GM19099 (cell line): Measurements from ENCODE around the gene GPHA2.

Experiments used
- POLR2A ChIP-seq: IDR thresholded peaks from 3 replicates; pipeline ENCODE4 v1.6.1; 2011; ENCODE audit warnings: low read depth; ENCODE audit not compliant: insufficient read length; ENCODE audit errors: extremely low read depth

Gene GPHA2

DNA sequence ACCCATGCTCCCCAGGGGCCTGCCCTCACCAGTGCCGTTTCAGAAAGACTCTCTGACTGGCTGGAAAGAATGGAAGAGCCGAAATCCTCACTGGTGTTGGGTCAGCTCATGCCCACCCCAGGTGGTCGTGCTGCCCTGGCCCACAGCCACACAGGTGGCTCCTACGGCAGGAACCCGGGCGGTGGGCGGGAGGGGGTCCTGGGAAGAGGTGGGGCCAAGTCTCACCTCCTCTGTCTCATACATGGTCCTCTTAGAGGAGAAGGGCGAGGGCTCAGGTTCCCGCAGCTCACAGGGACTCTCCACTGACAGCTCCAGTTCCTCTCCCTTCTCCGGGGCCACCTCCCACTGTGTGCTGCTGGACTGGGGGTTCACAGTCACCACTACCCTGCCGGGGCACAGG is 26.9 kb downstream of the GPHA2 start:
- no peak for TF ChIP-seq POLR2A

DNA sequence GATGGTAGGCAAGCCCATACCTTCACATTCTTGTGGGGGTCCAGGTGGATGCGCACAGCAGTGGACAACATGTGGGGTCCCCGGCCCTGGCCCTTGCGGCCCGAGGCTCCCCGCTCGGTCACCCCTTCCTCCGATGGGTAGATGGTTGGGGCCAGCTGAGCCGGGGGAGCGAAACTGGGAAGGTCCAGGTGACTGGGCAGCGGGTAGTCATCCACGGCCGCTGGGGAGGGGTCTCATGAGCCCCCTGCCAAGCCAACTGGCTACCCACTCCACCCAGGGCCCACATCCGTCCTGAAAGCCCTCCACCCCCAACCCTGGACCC is 29.4 kb downstream of the GPHA2 start:
- no peak for TF ChIP-seq POLR2A

DNA sequence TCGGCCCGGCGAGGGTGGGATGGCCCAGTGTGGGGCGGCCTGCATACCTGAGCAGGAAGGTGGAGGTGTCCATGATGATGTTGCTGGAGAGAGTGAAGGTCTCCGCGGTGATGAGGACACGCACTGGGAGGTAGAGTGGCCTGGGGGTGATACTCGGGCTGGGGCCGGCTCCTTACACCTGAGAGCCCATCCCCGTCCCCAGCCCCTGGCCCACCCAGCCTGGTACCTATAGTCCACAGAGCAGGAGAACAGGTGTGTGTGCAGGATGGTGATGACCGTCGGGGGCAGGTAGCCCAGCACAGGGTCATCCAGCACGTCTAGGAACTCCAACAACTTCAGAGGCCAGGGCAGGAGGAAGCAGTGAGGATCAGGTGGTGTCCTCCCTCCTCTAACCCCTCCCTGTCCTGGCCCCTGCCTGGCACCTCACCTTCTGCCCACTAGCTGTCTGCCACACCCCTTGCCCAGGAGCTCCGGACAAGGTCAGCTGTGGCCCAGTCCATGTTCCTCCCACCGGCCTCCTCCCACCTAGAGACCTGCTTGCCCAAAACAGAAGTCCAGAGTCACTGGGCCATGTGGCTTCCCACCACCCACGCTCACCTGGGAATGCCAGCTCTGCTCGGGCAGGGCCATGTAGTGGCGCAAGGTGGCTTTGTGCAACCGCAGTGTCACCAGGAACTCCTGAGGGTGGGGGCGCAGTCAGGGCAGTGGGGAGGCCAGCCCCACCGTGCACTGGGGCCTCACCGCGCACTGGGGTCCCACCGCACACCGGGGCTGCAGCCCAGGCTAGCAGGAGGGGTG is 30.0 kb downstream of the GPHA2 start:
- no peak for TF ChIP-seq POLR2A

GRCh38 chr11:64903291-64903833 is 32.3 kb downstream of the GPHA2 start:
- TF ChIP-seq POLR2A = no peak

GRCh38 chr11:64902102-64902900 is 33.4 kb downstream of the GPHA2 start:
- TF ChIP-seq POLR2A = no peak

GRCh38 chr11:64900774-64901173 is 34.9 kb downstream of the GPHA2 start:
- TF ChIP-seq POLR2A = no peak

DNA sequence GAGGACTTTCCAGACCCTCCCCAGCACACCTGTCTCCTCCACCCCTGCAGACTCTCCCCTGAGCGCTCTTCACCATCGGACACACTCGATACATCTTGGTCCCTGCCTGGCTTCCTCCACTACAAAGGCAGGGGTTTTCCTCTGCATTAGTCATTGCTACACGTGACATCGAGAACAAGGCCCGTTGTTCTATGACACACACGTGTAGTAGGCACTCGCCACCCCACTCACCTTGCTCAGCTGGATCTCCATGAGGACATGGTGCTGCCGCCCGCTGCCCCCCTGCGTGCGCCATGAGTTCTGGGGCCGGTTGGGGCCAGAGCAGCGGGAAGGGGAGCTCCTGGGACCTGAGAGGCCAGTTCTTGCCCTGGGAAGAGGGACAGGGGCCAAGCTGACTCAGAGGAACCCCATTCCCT is 35.4 kb downstream of the GPHA2 start:
- TF ChIP-seq POLR2A = no peak

DNA sequence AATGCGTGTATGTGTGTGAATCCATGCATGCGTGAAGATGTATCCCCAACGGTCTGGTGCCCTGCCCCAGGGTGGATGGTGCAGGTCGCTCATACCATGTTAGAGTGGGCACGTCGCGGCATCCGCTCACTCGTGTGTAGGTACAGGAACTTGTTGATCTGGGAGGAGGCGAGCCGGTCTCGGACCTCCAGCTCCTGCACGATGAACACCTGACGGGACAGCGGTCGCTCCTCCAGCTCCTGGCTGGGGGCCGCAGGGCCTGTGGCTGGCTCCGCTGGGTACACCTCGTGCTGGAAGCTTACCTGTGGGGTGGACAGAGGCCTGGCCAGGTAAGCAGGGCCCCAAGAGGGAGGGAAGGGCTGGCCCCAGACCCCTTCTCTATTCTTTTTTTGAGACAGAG is 37.2 kb downstream of the GPHA2 start:
- TF ChIP-seq POLR2A = no peak

DNA sequence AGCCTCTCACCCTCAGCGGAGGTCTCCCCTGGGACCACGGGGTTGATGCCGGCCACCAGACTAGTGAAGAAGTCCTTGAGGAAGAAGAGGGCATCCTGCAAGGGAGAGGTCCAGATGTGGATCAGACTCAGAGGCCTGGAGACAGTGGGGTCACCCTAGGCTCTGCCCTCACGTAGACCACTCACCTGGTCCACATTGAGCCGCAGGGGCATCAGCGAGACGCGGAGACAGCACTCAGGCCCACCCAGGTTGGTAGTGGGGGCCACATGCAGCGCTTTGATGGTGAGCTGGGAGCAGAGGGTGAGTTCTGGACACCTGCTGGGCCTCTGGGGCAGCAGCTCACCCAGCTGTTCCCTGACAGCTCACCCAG is 37.6 kb downstream of the GPHA2 start:
- no peak for TF ChIP-seq POLR2A

DNA sequence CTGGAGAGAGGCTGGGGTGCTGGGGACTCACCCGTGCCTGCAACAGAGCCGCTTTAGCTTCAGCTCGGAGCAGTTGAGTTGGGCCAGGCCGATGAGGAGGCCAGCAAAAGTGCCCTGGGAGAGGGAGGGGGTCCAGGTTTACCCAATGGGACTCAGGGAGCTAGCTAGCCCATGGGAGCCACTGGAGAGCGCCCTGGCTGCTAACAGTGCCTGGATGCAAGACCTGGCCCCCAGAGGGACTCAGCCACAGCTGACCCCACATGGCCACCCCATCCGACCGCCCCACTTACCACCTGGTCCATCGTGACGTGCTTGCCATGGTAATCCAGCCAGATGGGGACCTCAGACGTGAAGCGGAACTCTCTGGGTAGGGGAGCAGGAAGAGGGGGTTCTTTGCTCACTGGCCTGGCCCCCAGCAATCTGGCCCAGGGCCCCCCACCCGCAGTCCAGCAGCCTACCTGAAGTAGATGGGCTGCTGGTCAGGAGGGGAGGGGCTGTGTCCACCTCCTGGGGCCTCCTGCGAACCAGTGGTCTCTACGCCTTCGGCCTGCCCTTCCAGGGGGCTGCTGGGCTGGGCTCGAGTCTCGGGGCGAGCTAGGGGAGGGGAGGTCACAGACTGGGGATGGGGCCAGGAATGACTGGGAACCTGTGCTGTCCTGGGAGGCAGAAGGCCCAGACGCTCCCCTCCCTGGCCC is 38.2 kb downstream of the GPHA2 start:
- TF ChIP-seq POLR2A = no peak

GRCh38 chr11:64896448-64897022 is 39.2 kb downstream of the GPHA2 start:
- TF ChIP-seq POLR2A = no peak

DNA sequence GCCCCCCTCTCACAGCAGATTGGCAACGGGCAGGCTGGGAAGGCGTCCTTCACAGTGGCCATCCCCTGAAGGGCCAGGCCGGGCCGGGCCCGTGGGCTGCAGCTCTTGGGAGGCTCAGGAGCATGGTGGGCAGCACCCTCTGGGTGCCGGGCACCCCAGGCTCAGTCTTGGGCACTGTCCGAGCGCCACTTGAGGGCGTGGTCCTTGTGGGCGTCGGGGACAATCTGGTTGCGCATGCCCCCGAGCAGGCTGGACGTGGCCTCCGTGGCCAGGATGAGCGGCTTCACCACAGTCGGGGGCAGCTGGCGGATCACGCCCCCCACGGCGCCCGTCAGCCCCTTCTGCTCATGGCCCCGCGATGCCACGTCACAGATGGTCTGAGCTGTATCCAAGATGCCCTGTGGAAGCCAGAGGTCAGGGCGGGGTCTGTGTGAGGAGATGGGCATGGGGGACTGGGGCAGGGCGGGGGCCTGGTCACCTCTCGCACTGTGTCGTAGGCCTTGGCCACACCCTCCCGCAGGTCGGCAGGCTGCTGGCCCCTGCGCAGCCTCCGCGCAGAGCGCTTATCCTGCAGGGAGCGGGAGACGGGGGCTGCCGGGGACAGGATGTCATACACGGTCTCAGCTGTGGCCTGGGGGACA is 40.8 kb downstream of the GPHA2 start:
- no peak for TF ChIP-seq POLR2A

GRCh38 chr11:64894070-64894811 is 41.5 kb downstream of the GPHA2 start:
- TF ChIP-seq POLR2A = no peak
